ENCODE measurements around the gene ERBB2.

ERBB2 gene

DNA sequence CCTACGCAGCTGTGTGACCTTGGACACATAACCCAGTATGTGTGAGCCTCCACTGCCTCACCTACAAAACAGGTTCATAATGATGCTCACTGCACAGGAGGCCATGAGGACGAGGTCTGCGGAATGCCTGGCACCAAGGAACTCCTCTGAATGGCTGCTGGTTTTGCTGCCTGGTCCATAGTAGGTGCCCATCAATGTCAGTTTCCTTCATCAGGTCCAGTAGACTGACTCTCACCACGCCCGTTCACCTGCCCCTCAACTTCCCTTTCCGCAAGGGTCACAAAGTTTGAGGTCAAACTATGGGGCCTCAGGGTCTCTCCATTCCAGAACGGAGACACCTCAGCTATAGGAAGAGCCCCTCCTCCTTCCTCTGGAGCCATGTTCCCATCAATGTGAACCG, 22.8 kb upstream of the ERBB2 start:
- TF ChIP-seq, protein P1, sequence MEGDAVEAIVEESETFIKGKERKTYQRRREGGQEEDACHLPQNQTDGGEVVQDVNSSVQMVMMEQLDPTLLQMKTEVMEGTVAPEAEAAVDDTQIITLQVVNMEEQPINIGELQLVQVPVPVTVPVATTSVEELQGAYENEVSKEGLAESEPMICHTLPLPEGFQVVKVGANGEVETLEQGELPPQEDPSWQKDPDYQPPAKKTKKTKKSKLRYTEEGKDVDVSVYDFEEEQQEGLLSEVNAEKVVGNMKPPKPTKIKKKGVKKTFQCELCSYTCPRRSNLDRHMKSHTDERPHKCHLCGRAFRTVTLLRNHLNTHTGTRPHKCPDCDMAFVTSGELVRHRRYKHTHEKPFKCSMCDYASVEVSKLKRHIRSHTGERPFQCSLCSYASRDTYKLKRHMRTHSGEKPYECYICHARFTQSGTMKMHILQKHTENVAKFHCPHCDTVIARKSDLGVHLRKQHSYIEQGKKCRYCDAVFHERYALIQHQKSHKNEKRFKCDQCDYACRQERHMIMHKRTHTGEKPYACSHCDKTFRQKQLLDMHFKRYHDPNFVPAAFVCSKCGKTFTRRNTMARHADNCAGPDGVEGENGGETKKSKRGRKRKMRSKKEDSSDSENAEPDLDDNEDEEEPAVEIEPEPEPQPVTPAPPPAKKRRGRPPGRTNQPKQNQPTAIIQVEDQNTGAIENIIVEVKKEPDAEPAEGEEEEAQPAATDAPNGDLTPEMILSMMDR (IDR thresholded peaks at IDR 0.05; ENCODE audit: low read depth, low read length): no peak
- no peak for DNase-seq (ENCODE audit: extremely low read depth, low read depth)

DNA sequence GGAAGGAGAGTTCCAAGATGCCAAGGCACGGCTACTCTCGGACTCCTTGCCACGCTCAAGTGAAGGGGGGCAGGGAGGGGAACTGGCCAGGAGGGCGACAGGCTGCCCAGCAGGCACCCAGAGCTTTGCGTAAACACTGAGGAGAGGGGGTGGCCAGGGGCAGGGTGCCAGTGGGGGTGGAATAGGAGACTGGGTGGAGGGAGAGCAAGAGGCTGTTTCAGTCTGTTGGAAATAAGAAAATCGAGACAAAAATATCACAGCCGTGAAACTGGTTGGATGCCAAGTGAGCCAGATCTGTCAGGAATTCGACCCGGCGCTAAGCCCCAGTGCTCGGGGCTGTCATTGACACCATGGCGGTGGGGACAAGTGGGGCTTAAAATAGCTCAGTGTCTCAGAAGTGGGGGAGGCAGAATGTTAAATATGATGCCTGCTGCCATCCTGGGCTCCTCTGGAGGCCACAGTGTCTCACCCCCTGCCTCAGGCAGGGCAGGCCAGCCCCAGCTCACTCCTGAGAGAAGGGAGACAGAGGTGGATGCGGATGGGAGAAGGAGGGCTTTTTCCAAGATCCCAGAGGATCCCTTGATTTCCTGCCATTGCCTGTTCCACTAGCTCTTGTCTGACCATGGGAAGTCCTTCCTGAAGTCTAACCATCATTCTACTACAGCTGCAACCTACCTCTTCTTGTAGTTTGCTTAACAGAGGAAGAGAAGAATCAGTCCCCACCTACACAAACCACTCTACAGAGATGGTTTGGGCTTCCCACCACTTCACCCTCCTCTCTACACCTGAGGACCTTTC, 22.1 kb upstream of the ERBB2 start:
- DNase-seq (ENCODE audit: extremely low read depth, low read depth): no peak

GRCh38 chr17:39678340-39679116, 21.3 kb upstream of the ERBB2 start:
- TF ChIP-seq, protein P1 (IDR thresholded peaks at IDR 0.05; ENCODE audit: low read depth, low read length): no peak

More for the DNA sequence above, 22.1 kb upstream of the ERBB2 start:
- TF ChIP-seq, protein P1 (IDR thresholded peaks at IDR 0.05; ENCODE audit: low read depth, low read length): no peak

DNA sequence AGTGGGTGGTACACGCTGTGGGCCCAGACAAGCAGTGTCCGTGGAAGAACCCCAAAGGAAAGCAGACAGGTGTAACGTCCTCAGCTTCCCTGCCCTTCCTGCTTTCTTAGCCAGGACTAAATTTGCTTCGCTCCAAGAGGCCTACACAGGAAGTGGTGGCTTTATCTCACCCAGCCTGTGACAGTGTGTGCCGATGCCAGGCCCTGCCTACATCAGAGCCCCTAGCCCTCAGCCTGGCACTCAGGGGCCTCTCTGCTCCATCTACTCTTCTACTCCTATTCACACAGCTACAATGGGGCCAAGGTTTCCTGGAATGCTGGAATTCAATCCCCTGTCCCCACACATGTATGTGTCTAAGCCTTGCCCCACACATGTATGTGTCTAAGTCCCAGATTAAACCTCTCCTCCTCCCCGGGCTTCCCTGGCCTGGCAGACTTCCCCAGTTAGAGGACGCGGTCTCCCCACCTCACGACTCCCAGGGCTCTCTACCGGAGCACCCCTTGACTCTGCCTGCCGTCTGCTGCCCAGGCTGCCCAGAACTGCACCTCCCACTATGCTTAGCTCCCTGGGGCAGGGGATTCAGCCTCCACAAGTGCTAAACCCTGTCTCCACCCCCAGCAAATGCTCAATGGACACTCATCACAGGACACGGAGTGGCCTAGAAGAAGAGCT, 20.2 kb upstream of the ERBB2 start:
- DNase-seq (ENCODE audit: extremely low read depth, low read depth): no peak
- TF ChIP-seq, protein P1 (IDR thresholded peaks at IDR 0.05; ENCODE audit: low read depth, low read length): no peak

More at GRCh38 chr17:39678340-39679116, 21.3 kb upstream of the ERBB2 start:
- DNase-seq (ENCODE audit: extremely low read depth, low read depth): no peak

- no peak for DNase-seq (ENCODE audit: extremely low read depth, low read depth)
- TF ChIP-seq, protein P1 (IDR thresholded peaks at IDR 0.05; ENCODE audit: low read depth, low read length): no peak
Observed at GRCh38 chr17:39683295-39683939, 16.4 kb upstream of the ERBB2 start.

GRCh38 chr17:39684369-39685192, 15.3 kb upstream of the ERBB2 start:
- no peak for DNase-seq (ENCODE audit: extremely low read depth, low read depth)
- TF ChIP-seq, protein P1 (IDR thresholded peaks at IDR 0.05; ENCODE audit: low read depth, low read length): no peak

Measured in AG09319 (cell line).